Putamen (tissue), 1 donor: Measurements from ENCODE around the gene NKAIN2.
"Not testable (repeated sequence)": the region's sequence is repeated elsewhere in the genome, so short reads cannot be mapped to it uniquely, and the experiment has no call there.

Experiments
- DNase-seq: peaks from one replicate; pipeline ENCODE4 v3.0.0-alpha.2; 2016; ENCODE audit warnings: low spot score

The NKAIN2 gene

DNA sequence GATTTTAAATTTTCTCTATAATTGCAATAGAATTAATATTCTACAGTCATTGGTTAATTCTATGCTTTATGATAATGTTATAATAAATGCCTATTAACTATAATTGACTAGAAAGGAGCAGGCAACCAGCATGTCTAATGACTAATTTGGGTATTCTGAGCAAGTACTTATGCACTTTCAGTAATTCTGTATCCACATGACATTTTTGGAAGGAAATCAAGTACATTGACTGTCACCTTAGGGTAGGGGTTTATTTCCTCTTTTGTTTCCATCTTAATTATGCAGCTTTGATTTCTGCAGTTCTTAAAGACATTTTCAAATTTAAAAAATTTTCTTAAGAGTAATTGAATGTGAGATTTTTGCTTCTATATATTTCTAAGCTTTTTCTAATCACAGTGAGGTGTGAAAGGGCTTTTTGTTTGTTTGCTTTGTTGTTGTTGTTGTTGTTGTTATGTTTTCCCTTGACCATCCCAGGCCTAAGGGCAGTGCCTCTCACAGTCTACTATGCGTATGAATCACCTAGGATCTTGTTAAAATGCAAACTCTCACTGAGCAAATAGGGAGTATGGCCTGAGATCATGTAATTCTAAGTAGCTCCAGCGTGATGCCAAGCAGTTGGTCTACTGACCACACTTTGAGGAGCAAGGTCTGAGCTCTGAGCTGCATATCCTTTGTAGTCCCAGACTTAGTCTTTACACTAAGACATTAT is 691.4 kb downstream of the NKAIN2 start:
- DNase-seq, result no peak

- no peak for DNase-seq
These were observed 692.1 kb downstream of the NKAIN2 start for GRCh38 chr6:124495665-124496190.

GRCh38 chr6:124496334-124496733 is 692.7 kb downstream of the NKAIN2 start:
- DNase-seq, result no peak

- no peak for DNase-seq
These were observed 708.8 kb downstream of the NKAIN2 start for GRCh38 chr6:124512431-124512830.

DNA sequence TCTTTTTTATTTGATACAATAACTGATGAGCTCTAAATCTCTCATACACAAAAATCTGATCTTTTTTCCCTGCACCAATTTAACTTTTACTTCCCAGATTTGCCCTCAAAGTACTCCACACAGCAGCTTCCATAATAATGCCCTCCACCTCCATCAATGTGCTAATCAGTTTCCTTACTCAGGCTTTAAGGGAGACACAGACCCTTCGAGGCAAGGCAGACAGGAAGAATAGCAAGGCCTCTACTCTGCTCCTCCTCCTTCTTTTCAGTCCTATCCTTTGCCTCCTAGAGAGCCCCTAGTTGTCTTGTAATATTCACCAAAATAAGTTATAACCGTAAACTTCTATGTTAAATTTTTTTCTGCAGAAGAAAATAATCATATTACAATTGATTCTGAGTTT is 713.7 kb downstream of the NKAIN2 start:
- no peak for DNase-seq

GRCh38 chr6:124520514-124520913 is 716.8 kb downstream of the NKAIN2 start:
- no peak for DNase-seq

GRCh38 chr6:124522335-124522734 is 718.7 kb downstream of the NKAIN2 start:
- DNase-seq, result no peak

- DNase-seq, result peak; percentile 19
These were observed 721.0 kb downstream of the NKAIN2 start for GRCh38 chr6:124524491-124525200.

GRCh38 chr6:124530926-124531325 is 727.3 kb downstream of the NKAIN2 start:
- no peak for DNase-seq

DNA sequence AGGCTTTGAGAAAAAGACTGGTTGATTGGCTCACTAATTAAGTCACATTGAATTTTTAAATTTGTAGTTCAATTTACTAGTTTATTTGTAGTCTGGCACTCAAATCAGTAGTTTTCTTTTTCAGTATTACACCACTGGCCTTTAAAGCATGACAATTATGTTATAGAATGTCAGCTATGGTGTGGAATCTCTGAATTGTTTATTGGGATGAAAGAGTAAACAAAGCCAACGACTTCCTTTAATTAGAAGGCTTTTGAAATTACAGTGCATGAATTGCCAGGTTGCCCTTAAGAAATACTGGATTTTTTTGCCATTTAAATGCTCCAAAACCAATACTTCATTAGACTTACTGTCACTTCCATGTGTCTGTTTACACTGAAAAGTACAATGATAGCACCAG is 731.6 kb downstream of the NKAIN2 start:
- DNase-seq, result no peak

- DNase-seq, result no peak
These were observed 732.1 kb downstream of the NKAIN2 start for GRCh38 chr6:124535746-124536145.

DNA sequence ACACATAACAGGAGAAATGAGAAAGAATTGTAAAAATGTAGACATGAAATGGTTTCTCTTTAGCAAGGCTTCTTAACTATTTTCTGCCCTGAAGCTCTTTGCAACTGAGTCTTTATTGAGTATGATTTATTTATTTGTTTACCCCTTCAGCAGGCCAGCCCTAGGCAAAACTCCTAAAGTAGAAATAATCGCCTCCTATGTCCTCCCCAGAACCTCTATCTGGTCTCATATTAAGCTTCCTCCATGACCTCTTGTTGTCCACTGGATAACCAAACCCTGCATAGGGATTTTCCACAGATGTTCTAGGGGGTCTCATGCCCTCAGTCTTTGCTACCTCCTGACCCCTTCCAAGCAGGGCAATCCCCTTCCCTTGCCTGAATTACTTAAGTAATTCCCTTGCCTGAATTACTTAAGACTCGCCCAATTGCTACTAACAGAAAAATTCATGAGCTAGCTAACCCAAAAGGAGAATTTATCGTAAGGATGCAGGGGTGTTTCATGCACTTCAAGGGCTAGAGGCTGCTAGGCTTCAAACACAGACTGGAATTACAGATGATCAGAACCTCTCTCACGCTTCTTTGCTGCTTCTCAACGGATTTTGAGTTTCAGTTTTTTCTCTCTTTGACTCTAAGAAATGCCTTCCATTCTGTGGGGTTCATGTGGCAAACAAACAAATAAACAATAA is 732.6 kb downstream of the NKAIN2 start:
- no peak for DNase-seq

DNA sequence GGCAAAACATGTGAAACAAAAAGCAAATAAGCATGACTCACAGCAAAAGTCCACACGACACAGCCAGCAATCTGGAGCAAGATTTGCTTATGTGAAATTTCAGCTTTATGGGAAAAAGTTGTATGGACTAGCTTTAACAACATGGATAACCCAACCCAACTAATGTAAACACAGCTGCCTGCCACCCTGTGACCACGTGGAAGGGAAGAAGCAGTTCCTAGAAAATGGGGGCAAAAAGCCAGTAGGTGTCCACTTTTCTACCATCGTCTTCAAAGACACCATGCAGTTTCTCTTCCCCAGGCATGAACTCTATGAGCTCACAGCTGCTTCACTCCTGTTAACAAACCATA is 733.2 kb downstream of the NKAIN2 start:
- DNase-seq, result no peak

DNA sequence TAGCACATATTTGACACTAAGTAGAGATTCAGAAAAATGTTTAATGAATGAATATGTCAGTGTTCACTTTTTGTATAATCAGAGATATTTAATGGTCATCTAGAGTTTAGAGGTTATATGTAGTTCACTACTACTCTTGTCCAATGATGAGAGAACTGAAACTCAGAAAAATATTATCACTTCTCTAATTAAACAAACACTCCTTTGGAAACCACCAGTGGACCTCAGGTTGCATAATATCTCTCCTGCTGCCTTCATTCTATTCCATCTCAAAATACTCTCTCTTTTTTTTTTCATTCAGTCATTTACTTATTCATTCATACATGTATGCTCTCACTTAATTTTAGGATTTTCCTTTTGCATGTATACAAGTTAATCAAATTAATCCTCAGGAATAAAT is 735.4 kb downstream of the NKAIN2 start:
- DNase-seq, result no peak

DNA sequence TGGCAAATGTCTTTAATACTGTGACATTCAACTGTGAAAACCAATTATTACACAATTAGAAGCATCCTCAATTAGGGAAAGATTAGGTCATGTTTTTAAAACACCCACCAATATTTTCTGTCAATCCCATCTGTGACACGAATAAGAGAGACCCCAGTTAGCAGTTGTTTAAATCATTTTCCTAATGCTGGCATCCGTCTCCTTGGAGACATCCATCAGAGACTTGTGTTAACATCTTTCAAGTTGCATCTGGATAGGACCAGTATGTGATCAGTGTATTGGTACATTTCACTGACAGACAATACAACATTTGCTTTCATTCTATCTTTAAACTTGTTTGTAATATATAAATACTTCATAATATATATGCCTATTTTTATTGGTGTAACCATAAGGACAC is 737.9 kb downstream of the NKAIN2 start:
- no peak for DNase-seq

DNA sequence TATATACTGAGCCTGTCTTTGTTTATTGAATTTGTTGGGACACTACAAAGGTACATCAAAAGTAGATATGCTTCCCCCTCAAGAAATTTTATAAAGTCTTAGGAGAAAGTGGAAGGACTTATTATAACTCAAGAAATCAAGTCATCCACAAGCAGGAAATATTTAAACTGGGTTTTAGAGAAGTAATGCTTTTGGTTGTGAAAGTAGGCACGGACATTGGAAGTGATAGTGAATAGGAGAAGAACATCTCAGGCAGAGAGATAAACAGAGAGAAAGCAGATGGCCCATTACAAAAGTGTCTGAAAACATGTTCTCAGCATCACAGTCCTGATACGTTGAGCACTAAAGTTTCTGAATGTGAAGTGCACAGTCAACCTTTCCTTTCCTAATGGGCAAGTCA is 742.9 kb downstream of the NKAIN2 start:
- DNase-seq, result no peak

- DNase-seq, result no peak
These were observed 748.1 kb downstream of the NKAIN2 start for GRCh38 chr6:124551711-124552233.

DNA sequence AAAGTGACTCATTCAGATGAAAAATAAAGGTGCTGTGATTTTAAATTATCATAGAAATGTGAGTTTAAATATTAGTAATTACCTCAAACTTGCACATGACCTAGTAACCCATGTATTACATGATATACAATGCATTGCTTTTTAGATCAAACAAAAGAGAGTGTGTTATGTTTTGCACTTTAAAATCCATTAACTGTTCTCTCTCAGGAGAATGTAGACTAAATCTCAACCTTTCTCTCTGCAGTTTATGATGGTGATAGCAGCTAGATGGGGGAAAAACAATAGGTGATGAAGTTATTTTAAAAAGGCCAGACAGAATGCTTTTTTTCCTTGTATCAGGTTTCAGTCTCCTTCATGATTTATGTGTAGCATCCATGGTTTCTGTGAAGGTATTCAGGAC is 754.2 kb downstream of the NKAIN2 start:
- DNase-seq, result no peak

DNA sequence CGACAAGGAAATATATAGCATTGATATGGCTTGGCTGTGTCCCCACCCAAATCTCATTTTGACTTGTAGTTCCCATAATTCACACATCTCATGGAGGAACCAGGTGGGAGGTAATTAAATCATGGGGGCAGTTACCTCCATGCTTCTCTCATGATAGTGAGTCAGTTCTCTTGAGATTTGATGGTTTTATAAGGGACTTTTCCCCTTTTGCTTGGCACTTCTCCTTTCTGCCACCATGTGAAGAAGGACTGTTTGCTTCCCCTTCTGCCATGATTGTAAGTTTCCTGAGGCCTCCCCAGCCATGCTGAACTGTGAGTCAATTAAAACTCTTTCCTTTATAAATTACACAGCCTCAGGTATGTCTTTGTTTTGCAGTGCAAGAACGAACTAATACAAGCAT is 756.4 kb downstream of the NKAIN2 start:
- DNase-seq, result not testable (repeated sequence)

- DNase-seq, result no peak
These were observed 757.4 kb downstream of the NKAIN2 start for GRCh38 chr6:124560873-124561567.

DNA sequence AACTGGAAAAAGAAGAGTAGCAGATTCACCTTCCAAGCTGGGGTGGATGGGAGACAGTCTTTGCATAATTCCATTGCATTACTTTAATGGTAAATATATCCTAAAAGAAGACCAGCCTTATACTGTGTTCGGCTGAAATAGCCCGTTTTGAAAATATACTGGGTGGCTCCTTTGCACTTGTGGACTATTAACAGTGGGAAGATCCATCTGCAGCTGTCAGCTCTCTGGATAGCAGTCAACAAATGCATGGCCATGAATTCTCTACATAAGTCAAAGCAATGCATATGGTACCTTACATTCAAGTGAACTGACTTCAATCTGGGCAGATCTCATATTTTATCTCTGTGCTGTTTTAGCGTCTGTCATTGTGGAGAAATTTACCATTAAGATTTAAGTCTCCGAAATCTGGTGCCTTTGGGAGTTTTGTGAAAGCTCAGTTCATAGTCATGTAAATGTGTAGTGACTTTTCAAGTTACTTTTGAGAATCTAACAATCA is 758.0 kb downstream of the NKAIN2 start:
- no peak for DNase-seq

- DNase-seq, result not testable (repeated sequence)
These were observed 760.5 kb downstream of the NKAIN2 start for GRCh38 chr6:124564125-124564524.
